HG03159 (cell line): ENCODE results near the gene NDUFAF5.
A peak's percentile ranks its signal among the peaks of the same experiment; 100 is the strongest.

ENCODE experiments used
- ATAC-seq: cut with Tn5 transposase; IDR thresholded peaks from one replicate; pipeline ENCODE4 v1.9.1; 2021; ENCODE audit warnings: mild to moderate bottlenecking, moderate library complexity; ENCODE audit not compliant: unreplicated experiment

NDUFAF5 gene

DNA sequence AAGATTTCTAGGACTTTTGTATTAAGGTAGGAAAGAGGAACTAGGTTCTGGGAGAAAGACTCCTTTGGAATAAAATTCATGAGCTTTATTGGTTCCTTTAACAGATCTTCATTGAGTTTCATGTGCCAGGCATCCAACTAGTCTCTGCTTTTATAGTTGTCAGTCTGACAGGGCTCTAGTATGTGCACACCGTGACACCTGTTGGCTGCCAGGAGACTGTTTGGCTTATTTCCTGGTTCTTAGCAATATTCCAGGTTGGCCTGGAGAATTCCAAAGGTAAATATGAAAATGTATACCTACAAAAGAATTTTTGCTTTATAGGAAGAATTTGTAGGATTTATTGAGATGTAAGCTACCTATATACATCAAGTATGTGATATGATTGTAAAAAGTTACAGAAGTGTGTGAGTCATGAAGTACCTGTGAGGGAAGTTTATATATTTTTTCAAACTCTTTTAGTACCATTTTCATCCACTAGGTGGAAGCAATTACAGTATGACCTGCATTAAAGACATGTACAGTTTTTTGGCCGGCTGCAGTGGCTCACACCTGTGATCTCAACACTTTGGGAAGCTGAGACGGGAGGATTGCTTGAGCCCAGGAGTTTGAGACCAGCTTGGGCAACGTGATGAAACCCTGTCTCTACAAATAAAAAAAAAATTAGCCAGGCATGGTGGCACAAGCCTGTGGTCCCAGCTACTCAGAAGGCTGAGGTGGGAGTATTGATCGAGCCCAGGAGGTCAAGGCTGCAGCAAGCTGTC, 35.2 kb downstream of the NDUFAF5 start:
- ATAC-seq, result peak; percentile 90

DNA sequence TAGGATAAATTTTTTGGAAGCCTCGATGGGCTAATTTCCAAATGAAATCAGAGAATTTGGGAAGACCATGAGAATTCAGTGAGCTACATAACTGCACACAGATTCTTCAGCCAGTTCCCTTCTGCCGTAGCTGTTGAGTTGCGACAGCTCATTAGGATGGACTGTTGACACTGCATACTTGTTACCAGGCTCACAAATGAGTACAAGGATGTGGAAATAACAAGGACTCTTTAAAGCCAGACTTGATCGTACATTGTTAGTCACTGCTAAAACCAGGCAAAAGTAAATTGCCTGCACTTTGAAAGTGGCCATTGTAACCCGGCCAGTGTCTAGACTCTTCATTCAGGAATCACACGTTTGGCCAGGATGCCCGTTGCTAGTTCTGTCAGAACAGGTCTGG, 37.0 kb downstream of the NDUFAF5 start:
- ATAC-seq, result no peak

DNA sequence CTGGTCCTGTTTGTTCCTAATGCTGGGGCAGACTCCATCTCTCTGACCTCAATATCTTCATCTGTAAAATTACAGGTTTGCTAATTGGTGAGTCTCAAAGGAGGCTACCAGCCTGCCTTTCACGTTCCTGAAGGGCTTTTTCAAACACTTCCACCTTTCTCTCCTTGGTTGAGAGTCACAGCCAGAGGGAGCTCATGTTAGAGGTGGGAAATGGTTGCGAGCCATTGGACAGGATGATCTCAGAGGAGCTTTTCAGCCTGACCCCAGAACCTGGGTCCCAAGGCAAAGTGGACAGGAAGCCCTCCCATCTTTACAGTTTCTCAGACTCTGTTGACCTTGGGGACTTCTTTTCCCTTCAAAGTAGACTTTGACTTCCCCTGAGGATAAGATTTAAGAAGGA, 37.6 kb downstream of the NDUFAF5 start:
- no peak for ATAC-seq

DNA sequence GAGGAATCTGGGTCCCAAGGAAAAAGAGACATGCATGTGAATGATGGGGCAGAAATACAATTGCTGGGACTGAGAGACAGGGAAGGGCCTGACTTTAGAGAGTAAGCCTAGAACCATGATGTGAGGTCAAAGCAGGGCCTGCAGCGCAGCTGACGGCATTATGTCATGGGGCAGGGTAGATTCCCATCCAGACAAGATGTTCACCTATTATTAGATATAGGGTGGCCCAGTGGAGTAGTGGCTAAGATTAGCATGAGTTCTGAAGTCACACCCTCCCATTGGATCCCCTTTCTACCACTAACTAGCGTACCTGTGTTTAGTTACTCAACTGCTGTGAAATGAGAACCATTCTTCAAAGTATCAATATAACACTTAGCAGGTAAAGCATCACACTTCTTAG, 39.6 kb downstream of the NDUFAF5 start:
- no peak for ATAC-seq

DNA sequence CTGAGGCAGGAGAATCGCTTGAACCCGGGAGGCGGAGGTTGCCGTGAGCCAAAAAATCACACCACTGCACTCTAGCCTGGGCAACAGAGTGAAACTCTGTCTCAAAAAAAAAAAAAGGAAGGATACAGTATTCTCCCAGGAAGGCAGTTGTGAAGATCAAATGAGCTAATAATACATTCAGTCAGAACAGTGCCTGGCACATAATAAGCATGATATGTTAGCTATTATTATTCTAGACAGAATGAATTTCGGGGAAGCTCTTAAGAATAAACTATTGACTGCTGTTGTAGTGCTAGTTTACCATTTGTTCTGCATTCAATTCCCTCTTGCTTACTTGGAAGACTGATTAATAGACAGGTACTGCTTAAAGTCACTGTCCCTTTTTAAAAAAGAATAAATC, 40.6 kb downstream of the NDUFAF5 start:
- no peak for ATAC-seq

DNA sequence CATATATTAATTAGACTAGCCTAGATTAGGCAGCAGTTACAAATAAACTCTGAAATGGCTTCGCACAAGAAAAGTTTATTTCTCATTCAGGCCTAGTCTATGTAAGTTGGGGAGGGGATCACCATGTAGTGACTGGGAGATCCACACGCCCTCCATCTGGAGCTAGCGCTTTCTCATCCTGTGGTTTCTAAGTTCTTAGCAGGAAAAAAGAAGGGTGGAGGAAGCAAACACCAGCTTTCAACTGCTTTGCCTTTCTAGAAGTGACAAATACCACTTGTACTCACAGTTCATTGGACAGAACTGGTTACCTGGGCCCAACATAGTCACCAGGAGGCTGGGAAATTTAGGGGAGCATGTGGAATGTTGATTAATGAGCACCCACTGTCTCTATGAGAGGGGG, 46.6 kb downstream of the NDUFAF5 start:
- no peak for ATAC-seq

DNA sequence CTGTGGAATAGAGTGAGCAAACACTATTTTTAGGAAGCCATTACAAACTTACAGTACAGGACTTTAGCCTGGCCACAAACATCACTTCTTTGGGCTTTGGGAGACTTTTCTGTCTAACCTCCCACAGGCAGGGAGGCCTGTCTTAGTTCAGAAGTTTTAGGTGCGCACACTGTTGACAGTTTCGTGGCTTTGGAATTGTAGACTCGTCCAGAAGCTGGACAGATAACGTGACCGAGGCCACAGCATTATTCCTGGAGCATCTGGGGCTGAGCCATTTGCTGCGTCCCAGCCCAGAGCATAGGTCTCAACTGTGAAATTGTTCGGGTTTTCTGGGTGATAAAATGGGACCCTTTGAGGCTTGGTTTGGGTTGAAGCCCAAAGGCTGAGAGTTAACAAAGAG, 53.8 kb downstream of the NDUFAF5 start:
- no peak for ATAC-seq

DNA sequence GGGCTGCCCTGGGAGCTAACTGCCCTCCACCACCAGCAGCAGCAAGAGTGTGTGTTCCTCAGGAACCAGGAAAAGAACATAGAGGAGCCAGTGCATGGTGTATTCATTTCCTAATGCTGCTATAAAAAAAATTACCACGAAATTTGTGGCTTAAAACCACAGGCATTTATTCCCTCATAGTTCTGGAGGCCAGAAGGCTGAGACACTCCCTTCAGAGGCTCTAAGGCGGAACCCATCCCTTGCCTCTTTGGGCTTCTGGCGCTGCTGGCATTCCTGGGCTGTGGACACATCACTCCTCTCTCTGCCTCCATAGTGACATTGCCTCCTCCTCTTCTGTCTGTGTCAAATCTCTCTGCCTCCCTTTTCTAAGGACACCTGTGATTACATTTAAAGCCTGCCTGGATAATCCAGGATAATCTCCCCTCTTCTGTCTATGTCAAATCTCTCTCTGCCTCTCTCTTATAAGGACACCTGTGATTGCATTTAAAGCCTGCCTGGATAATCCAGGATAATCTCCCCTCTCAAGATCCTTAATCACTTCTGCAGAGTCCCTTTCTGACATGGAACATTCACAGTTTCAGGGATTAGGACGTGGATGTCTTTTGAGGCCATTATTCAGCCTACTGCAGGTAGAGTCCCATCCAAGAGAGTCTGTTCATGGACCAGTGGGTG, 54.7 kb downstream of the NDUFAF5 start:
- no peak for ATAC-seq

DNA sequence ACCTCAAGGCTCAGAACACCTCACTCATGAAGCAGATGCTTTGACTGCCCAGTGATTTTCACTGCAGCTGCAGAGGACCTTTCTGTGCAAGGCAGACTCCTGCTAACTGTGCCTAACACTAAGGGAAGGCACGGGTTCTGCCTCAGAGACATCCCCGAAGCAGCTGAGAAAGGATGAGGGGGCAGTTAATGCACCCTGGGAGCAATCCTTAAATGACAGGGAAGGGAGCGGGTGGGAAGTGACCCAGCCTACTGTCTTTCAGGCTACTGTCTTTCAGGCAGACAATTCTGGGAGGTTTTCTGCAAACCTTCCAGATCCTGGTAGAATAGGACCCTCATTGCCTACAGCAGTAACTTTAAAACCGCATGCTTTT, 55.3 kb downstream of the NDUFAF5 start:
- ATAC-seq, result no peak

DNA sequence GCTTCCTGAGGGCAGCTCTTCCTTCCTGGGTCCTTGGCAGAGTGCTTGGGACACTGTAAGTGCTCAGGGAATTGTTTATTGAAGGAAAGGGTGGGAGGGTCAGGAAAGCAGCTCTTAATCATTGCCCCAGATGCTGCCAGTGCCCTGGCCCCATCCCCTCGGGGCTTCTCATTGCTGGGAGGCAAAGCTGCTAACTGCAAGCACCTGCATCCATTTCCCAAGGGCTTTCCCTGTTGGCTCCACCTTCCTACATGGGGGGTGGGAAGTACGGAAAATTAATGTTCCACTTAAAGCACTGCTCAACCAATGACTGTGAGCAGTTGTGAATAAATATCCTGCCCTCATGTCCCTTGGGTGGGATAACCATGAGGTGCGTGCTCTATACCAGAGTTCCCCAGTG, 56.4 kb downstream of the NDUFAF5 start:
- no peak for ATAC-seq

DNA sequence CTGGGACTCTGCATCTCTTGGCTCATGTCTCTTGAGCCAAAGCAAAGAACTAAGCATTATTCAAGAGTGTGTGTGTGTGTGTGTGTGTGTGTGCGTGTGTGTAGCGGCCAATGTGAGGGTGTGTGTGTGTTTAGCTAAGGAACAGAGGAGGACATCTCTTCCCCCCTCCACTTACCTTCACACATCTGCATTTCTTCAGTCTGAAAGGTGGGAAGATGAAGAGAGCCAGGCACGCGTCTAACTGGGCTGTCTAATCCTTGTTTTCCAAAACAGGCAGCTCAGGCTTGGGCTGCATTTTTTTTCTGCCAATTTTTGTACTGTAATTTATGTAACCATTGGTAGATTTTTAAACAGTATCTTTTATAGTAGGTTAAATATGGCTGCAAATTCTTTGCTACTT, 59.5 kb downstream of the NDUFAF5 start:
- ATAC-seq, result no peak

DNA sequence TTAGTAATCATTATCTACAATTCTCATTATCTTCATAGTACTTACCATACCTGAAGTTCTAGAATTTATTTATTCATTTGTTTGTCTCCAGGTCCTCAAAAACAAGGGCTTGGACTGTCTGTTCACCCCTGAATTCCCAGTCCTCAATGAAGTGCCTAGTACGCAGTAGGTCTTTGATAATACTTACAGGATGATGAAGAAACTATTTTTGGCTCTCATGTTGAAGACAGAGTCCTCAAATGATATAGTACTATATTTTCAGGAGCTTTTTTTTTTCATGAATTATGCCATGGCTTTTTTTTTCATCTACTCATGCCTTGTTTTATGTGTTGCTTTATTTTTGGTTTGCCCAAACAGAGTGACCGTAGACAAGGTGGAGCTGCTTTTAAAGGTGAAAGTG, 66.5 kb downstream of the NDUFAF5 start:
- ATAC-seq, result no peak

DNA sequence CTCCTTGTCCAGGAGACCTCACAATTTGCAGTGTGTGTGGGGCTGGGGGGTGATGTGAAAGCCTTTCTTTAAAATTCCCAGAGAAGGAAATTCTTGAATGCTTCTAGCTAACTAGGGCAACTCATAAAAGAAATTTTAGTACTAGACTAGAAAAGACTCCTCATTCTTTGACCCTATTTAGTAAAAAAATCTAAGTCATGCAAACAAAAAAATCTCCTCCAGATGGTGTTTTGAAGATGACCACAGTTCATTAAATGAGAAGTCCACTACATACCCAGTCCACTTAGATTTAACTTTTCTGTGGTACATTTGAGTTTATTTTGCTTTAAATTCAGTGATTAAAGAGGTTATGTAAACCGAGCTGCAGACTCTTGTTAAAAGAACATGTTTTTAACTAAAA, 67.5 kb downstream of the NDUFAF5 start:
- no peak for ATAC-seq

DNA sequence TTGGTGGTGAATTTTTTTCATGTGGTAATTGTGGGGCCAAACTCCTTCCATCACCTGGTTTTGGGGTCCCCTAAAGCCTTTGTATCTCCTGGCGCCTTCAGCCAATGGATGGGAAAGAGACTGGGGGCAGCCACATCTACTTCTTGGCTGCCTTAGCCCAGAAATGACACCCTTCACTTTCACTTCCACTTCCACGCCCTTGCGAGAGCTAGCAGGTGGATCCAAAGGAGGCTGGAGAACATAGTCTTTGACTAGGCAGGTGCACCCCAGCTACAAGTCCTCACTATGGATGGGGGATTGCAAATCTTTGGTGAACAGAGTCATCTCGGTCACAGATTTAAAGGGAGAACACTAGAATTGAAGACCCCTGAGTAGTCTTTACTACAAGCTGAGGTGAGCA, 70.8 kb downstream of the NDUFAF5 start:
- peak; percentile 64 for ATAC-seq

DNA sequence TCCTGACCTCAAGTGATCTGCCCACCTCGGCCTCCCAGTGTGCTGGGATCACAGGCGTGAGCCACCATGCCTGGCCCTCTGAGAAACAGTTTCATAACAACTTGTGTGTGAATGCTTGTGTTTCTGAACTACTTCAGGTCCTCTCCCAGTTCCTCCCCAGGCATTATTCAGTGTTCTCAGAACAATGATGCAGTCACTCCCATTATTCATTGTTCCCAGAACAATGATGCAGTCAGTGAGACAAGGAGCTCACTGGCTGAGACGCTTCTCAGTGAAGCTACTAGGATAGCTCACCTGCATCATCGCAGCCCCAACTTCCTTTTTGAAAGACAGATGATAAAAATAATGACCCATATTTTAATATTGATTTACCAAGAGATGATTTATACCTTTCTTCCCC, 71.5 kb downstream of the NDUFAF5 start:
- ATAC-seq, result no peak

DNA sequence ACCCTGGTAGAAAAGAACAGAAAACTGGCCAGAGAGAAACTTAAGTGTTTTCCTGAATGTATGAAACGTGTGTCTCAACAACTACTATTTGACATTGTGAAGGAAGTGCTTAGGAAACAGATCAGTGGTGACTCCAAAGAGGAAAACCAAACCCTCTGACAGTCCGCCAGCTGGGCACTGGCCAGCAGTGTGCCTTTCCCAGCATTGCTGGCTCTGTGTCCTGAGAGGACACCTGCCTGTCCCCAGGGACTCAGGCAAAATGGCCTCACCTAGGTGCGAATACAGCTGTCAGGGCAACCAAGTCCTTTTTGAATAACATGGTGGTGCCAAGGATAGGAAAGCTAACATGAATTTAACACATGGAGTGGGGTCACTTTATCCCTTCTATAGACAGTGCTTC, 72.5 kb downstream of the NDUFAF5 start:
- ATAC-seq, result no peak

DNA sequence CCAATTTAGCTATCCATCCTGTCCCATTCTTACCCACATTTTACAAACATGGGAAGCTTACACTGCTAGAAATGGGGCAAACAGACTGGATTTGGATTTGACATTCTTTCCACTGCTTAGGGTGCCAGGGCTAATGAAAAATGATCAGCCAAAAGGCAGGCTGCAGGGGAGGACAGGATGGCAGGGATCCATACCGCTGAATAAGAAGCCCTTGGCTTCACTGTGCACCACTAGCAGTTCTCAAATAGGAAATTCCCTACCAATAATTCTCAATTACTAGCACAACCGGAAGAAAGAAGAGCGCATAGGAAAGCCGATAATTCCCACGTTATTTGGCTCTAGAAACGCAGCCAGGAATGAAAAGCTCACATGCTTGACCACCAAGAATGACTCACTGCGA, 73.1 kb downstream of the NDUFAF5 start:
- ATAC-seq, result no peak

DNA sequence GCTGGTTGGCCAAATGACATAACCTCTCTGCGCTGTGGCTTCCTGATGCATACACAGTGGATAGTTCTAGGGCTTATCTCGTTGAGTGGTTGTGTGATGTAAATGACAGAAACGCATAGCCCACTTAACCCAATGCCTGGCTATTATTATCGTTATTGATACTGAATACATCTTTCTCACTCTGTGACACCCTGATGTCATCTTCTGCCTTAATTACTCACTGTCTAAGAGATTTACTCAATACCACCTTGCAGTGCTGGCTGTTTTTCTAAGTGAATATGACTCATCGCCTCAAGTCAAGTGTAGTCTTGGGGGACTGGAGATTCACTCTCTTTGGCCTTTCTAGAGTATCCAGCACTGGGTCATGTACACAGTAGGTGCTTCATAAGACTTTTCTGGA, 73.6 kb downstream of the NDUFAF5 start:
- ATAC-seq, result no peak

DNA sequence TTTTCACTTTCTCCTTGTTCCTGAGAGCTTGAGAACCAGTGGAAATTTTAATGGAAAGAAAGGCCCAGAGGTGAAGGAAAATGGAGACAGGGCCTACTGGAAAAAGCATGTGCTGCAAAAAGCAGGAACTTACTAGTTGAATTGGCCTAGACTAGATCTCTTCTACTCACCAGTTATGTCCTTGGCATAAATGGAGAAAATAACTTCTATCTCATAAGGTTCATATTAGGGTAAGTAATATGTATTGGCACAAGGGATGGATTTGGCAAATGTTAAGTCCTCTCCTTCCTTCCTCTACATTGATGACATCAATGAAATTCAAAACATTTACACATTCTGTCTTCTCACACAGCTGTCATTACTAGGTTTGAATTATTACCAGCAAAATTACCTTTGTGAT, 74.0 kb downstream of the NDUFAF5 start:
- no peak for ATAC-seq

DNA sequence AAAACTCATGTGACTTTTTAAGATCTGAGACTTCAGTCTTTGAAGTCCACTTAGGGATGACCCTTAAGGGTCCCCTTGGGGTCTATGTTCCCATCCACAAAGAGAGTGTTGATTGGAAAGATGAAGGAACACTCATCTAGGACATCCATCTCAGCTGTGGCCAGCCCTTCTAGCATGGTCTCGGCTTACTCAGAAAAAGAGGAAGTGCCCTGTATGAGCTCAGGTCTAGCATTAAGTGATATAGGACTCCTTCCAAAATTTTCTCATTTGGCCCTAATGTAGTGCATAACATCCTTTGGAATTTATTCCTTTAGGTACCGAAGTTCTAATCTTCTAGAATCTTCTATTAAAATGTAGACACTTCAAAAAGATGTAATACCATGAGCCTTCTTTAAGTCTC, 77.4 kb downstream of the NDUFAF5 start:
- no peak for ATAC-seq

DNA sequence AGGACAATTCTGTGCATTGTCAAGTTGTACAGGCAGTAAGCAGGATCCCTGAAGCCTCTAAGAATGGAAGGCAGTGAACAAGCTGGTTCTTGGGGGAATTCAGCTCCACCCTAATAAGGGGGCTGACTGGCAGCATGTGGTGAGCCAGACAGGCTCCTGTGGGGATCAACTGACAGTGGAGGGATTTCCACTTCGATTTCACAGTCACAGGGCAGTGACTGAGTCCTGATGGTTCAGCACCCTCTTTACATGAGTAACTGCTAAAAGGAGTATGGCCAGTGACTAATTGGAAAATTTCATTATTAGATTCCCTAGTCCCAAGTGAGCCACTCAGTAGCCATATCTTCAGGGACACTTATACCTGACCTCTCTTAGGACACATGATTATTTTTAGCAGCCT, 78.4 kb downstream of the NDUFAF5 start:
- no peak for ATAC-seq

DNA sequence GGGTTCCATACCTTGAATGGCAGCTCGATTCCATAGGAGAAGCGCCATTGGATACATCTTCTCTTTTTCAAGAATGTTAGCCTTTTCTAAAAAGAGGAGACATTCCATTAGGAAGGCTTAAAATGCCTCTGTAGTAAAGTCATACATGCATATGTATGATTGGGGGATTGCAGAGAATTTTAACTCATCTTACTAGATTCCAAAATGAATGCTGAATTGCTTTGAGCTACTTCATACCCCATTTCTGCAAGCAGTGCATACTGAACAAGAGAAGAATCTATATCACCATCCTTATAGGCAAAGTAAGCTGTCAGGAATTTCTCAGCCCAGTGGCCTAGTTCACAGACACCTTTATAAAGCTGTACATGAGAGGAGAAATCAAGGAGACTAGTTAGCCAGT, 80.3 kb downstream of the NDUFAF5 start:
- no peak for ATAC-seq

DNA sequence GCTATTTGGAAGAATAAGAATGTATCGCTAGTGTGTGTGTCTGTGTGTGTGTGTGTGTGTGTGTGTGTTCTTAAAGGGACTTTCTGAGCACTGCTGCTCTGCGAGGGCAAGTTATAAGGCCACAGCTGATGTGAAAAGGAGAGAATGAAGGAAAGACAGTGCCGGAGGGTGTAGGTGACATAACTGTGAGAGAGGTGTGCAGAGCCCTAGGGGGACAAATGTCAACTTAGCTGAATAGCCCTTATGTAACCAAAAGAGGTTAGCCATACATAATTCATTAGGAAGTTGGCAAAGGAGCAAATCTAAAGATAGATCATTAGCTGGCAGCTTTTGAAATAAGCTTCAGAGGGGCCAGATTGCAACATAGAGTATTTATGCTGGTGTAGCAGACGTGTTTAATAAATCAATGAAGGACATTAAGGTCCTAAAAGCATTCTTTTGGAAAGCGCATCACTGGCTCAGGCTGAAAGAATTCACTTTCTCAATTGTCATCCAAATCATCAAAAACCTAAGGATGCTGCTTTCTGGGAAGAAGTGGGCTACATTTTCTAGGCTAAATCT, 81.0 kb downstream of the NDUFAF5 start:
- ATAC-seq, result no peak
